Progenitor cell of endocrine pancreas (in vitro differentiated cells): ENCODE results near the gene TIPARP. TPM values are rescaled to one million over a fixed set of nuclear protein-coding genes. Genes with fewer than 3 reads are reported as not detected.

ENCODE experiments used
- DNase-seq: peaks from one replicate; pipeline ENCODE4 v3.0.0; 2021; ENCODE audit warnings: low spot score; ENCODE audit not compliant: unreplicated experiment
- H3K27ac Mint-ChIP-seq: 2 replicates; pipeline ENCODE4 v1.8.0; 2021; ENCODE audit warnings: mild to moderate bottlenecking, moderate library complexity, mixed read lengths
- H3K27me3 Mint-ChIP-seq: 2 replicates; pipeline ENCODE4 v1.8.0; 2021; ENCODE audit warnings: mixed read lengths
- H3K36me3 Mint-ChIP-seq: 2 replicates; pipeline ENCODE4 v1.8.0; 2022; ENCODE audit warnings: mixed read lengths; ENCODE audit not compliant: insufficient read depth
- H3K4me1 Mint-ChIP-seq: 2 replicates; pipeline ENCODE4 v1.8.0; 2021; ENCODE audit warnings: low read depth, mixed read lengths
- H3K4me3 Mint-ChIP-seq: 2 replicates; pipeline ENCODE4 v1.8.0; 2021; ENCODE audit warnings: low read depth, mild to moderate bottlenecking, moderate library complexity, mixed read lengths
- H3K9me3 Mint-ChIP-seq: 2 replicates; pipeline ENCODE4 v1.8.0; 2021; ENCODE audit warnings: low read depth, mixed read lengths
- CTCF ChIP-seq: fragments of 200-600 bp; sonication (generic); IDR thresholded peaks from one replicate; pipeline ENCODE4 v1.5.0; 2021; ENCODE audit warnings: antibody characterized with exemption, mild to moderate bottlenecking; ENCODE audit not compliant: unreplicated experiment
- total RNA-seq: library from RNA; stranded (reverse); gene quantifications from 2 replicates; pipeline ENCODE4 v1.2.1, GENCODE V29; 2021

Gene TIPARP
- total RNA-seq, 1 donor from 2014 or later: 38.6 TPM

- peaks cover 12% of the 10 kb centered on the region for H3K4me1 Mint-ChIP-seq
- no peaks in the 10 kb centered on the region for H3K27me3 Mint-ChIP-seq
- no peaks in the 10 kb centered on the region for H3K9me3 Mint-ChIP-seq
- no peak for DNase-seq
- no peak overlapping the region for H3K4me3 Mint-ChIP-seq
- no peak for TF ChIP-seq CTCF
- no peaks in the 10 kb centered on the region for H3K36me3 Mint-ChIP-seq
- no peak overlapping the region for H3K27ac Mint-ChIP-seq
These were observed 9.6 kb upstream of the TIPARP start for GRCh38 chr3:156664831-156665178.

- no peak for TF ChIP-seq CTCF
- DNase-seq: no peak
- no peak overlapping the region for H3K4me3 Mint-ChIP-seq
- no peaks in the 10 kb centered on the region for H3K36me3 Mint-ChIP-seq
- no peaks in the 10 kb centered on the region for H3K27me3 Mint-ChIP-seq
- no peaks in the 10 kb centered on the region for H3K9me3 Mint-ChIP-seq
- H3K27ac Mint-ChIP-seq: no peak overlapping the region
- peaks cover 12% of the 10 kb centered on the region for H3K4me1 Mint-ChIP-seq
These were observed 9.1 kb upstream of the TIPARP start for GRCh38 chr3:156665291-156665690.

GRCh38 chr3:156666073-156666472 lies 8.3 kb upstream of the TIPARP start:
- Mint-ChIP-seq H3K4me1 (peaks cover 12% of the 10 kb centered on the region), H3K27me3 (no peaks in the 10 kb centered on the region), H3K27ac (no peak overlapping the region), H3K4me3 (no peak overlapping the region), H3K36me3 (no peaks in the 10 kb centered on the region), H3K9me3 (no peaks in the 10 kb centered on the region)
- no peak for DNase-seq
- TF ChIP-seq CTCF: no peak

GRCh38 chr3:156668073-156668763 lies 6.2 kb upstream of the TIPARP start:
- no peak overlapping the region for H3K27ac Mint-ChIP-seq
- no peaks in the 10 kb centered on the region for H3K9me3 Mint-ChIP-seq
- no peak overlapping the region for H3K4me3 Mint-ChIP-seq
- H3K4me1 Mint-ChIP-seq: peaks cover 12% of the 10 kb centered on the region
- no peaks in the 10 kb centered on the region for H3K27me3 Mint-ChIP-seq
- DNase-seq: no peak
- TF ChIP-seq CTCF: no peak
- H3K36me3 Mint-ChIP-seq: no peaks in the 10 kb centered on the region

GRCh38 chr3:156670077-156670476 lies 4.3 kb upstream of the TIPARP start:
- no peaks in the 10 kb centered on the region for H3K27me3 Mint-ChIP-seq
- H3K27ac Mint-ChIP-seq: no peak overlapping the region
- no peaks in the 10 kb centered on the region for H3K9me3 Mint-ChIP-seq

More at GRCh38 chr3:156670077-156670476, 4.3 kb upstream of the TIPARP start:
- H3K4me1 Mint-ChIP-seq: peaks cover 15% of the 10 kb centered on the region
- no peak for TF ChIP-seq CTCF
- H3K36me3 Mint-ChIP-seq: no peaks in the 10 kb centered on the region
- H3K4me3 Mint-ChIP-seq: no peak overlapping the region
- DNase-seq: no peak
